Naive B cell (primary cell): ENCODE measurements around the gene MGAT5B. TPM values are rescaled to one million over a fixed set of nuclear protein-coding genes. Genes with fewer than 3 reads are reported as not detected.
A peak's percentile ranks its signal among the peaks of the same experiment; 100 is the strongest.

ENCODE experiments used
- ATAC-seq, 2 donors: fragments of 150-1000 bp; cut with Tn5 transposase; 2 replicates each; pipeline ENCODE4 v1.10.0; 2021; ENCODE audit warnings: low read depth in 2 of 2, mild to moderate bottlenecking in 2 of 2, moderate library complexity in 2 of 2
- DNase-seq: peaks from one replicate; pipeline ENCODE4 v3.0.0; 2022
- H3K27ac Mint-ChIP-seq, 6 donors: one replicate each; pipeline ENCODE4 v1.8.0; 2020 to 2022; ENCODE audit warnings: mild to moderate bottlenecking in 6 of 6, mixed read lengths in 6 of 6, moderate library complexity in 5 of 6, inconsistent platforms in 2 of 6
- H3K27me3 Mint-ChIP-seq, 3 donors: one replicate each; pipeline ENCODE4 v1.8.0; 2021 to 2022; ENCODE audit warnings: mixed read lengths in 3 of 3, mild to moderate bottlenecking in 1 of 3
- H3K36me3 Mint-ChIP-seq, 2 donors: one replicate each; pipeline ENCODE4 v1.8.0; 2020 to 2022; ENCODE audit warnings: mixed read lengths in 2 of 2, inconsistent platforms in 1 of 2, mild to moderate bottlenecking in 1 of 2
- H3K4me1 Mint-ChIP-seq, 3 donors: one replicate each; pipeline ENCODE4 v1.8.0; 2020 to 2022; ENCODE audit warnings: mixed read lengths in 3 of 3, inconsistent platforms in 1 of 3, mild to moderate bottlenecking in 1 of 3, moderate library complexity in 1 of 3
- H3K4me3 Mint-ChIP-seq, 8 donors: one replicate each; pipeline ENCODE4 v1.8.0; 2020 to 2022; ENCODE audit warnings: mild to moderate bottlenecking in 8 of 8, mixed read lengths in 8 of 8, moderate library complexity in 8 of 8, inconsistent platforms in 2 of 8
- H3K9me3 Mint-ChIP-seq, 7 donors: one replicate each; pipeline ENCODE4 v1.8.0; 2020 to 2022; ENCODE audit warnings: mixed read lengths in 7 of 7, mild to moderate bottlenecking in 5 of 7, inconsistent platforms in 2 of 7, moderate library complexity in 1 of 7
- polyA plus RNA-seq, 6 donors: library from polyadenylated mRNA; unstranded; fragments of 300-500 nt; fragmentation: Illumina TruSeq; gene quantifications; one replicate each; pipeline ENCODE4 v1.2.3, GENCODE V29; 2021; ENCODE audit warnings: low read depth in 6 of 6

MGAT5B gene
- polyA plus RNA-seq, 6 donors from 2014 or later, result not detected

GRCh38 chr17:76873856-76874255 lies 5.7 kb downstream of the MGAT5B start:
- H3K27ac Mint-ChIP-seq, result no peak overlapping the region
- peaks cover 7 to 8% of the 10 kb centered on the region in 2 donors for H3K36me3 Mint-ChIP-seq
- H3K9me3 Mint-ChIP-seq, result peaks cover 0 to 19% (median 14%) of the 10 kb centered on the region in 7 donors
- H3K4me1 Mint-ChIP-seq, result peaks cover 0 to 4% (median 3%) of the 10 kb centered on the region in 3 donors
- H3K27me3 Mint-ChIP-seq, result peaks cover 0 to 43% (median 25%) of the 10 kb centered on the region in 3 donors
- no peak for DNase-seq
- ATAC-seq, result no peak
- no peak overlapping the region for H3K4me3 Mint-ChIP-seq

- Mint-ChIP-seq H3K4me1 (no peaks in the 10 kb centered on the region), H3K36me3 (peaks cover 7 to 8% of the 10 kb centered on the region in 2 donors), H3K9me3 (peaks cover 0 to 19% (median 14%) of the 10 kb centered on the region in 7 donors), H3K4me3 (no peak overlapping the region), H3K27me3 (peaks cover 4 to 33% (median 24%) of the 10 kb centered on the region in 3 donors), H3K27ac (no peak overlapping the region)
- ATAC-seq (no peak), DNase-seq (no peak)
Observed at GRCh38 chr17:76877437-76877836, 9.2 kb downstream of the MGAT5B start.

- ATAC-seq (no peak), DNase-seq (no peak)
- H3K27me3 Mint-ChIP-seq, result peaks cover 4 to 24% (median 15%) of the 10 kb centered on the region in 3 donors
- H3K4me3 Mint-ChIP-seq, result no peak overlapping the region
- peaks cover 7 to 8% of the 10 kb centered on the region in 2 donors for H3K36me3 Mint-ChIP-seq
- no peak overlapping the region for H3K27ac Mint-ChIP-seq
- peaks cover 0 to 19% (median 14%) of the 10 kb centered on the region in 7 donors for H3K9me3 Mint-ChIP-seq
- H3K4me1 Mint-ChIP-seq, result no peaks in the 10 kb centered on the region
Observed at GRCh38 chr17:76878568-76878967, 10.4 kb downstream of the MGAT5B start.

GRCh38 chr17:76879254-76879653 lies 11.1 kb downstream of the MGAT5B start:
- peaks cover 7 to 8% of the 10 kb centered on the region in 2 donors for H3K36me3 Mint-ChIP-seq
- no peak overlapping the region for H3K27ac Mint-ChIP-seq
- H3K4me3 Mint-ChIP-seq, result no peak overlapping the region
- H3K4me1 Mint-ChIP-seq, result no peaks in the 10 kb centered on the region
- ATAC-seq (no peak), DNase-seq (no peak)
- H3K9me3 Mint-ChIP-seq, result peaks cover 0 to 17% (median 11%) of the 10 kb centered on the region in 7 donors
- peaks cover 4 to 24% (median 11%) of the 10 kb centered on the region in 3 donors for H3K27me3 Mint-ChIP-seq

GRCh38 chr17:76879691-76880090 lies 11.5 kb downstream of the MGAT5B start:
- ATAC-seq (no peak), DNase-seq (no peak)
- H3K36me3 Mint-ChIP-seq, result peaks cover 7 to 8% of the 10 kb centered on the region in 2 donors
- no peak overlapping the region for H3K4me3 Mint-ChIP-seq
- H3K27me3 Mint-ChIP-seq, result peaks cover 4 to 24% (median 7%) of the 10 kb centered on the region in 3 donors
- no peaks in the 10 kb centered on the region for H3K4me1 Mint-ChIP-seq
- H3K27ac Mint-ChIP-seq, result no peak overlapping the region
- peaks cover 0 to 15% (median 10%) of the 10 kb centered on the region in 7 donors for H3K9me3 Mint-ChIP-seq

- no peak for DNase-seq
- peak overlapping the region in 1 of 8 donors; percentile 78 for H3K4me3 Mint-ChIP-seq
- H3K36me3 Mint-ChIP-seq, result peaks cover 5 to 7% of the 10 kb centered on the region in 2 donors
- no peaks in the 10 kb centered on the region for H3K4me1 Mint-ChIP-seq
- peak overlapping the region in 2 of 6 donors; percentile 52 to 63 for H3K27ac Mint-ChIP-seq
- H3K9me3 Mint-ChIP-seq, result peaks cover 0 to 11% (median 6%) of the 10 kb centered on the region in 7 donors
- peaks cover 4 to 24% (median 7%) of the 10 kb centered on the region in 3 donors for H3K27me3 Mint-ChIP-seq
- ATAC-seq, result no peak
Observed at GRCh38 chr17:76880268-76880667, 12.1 kb downstream of the MGAT5B start.

- ATAC-seq (no peak), DNase-seq (no peak)
- Mint-ChIP-seq H3K4me3 (no peak overlapping the region), H3K4me1 (no peaks in the 10 kb centered on the region), H3K9me3 (peaks cover 0 to 4% (median 1%) of the 10 kb centered on the region in 7 donors), H3K27me3 (peaks cover 4 to 24% (median 7%) of the 10 kb centered on the region in 3 donors), H3K36me3 (no peaks in the 10 kb centered on the region), H3K27ac (peak overlapping the region in 1 of 6 donors; percentile 72)
Observed at GRCh38 chr17:76880971-76881370, 12.8 kb downstream of the MGAT5B start.

GRCh38 chr17:76881408-76881807 lies 13.2 kb downstream of the MGAT5B start:
- Mint-ChIP-seq H3K4me3 (no peak overlapping the region), H3K4me1 (no peaks in the 10 kb centered on the region), H3K9me3 (peaks cover 0 to 1% (median 0%) of the 10 kb centered on the region in 7 donors), H3K36me3 (no peaks in the 10 kb centered on the region), H3K27me3 (peaks cover 4 to 24% (median 7%) of the 10 kb centered on the region in 3 donors), H3K27ac (peak overlapping the region in 1 of 6 donors; percentile 72)
- DNase-seq (no peak), ATAC-seq (no peak)

GRCh38 chr17:76881966-76882365 lies 13.8 kb downstream of the MGAT5B start:
- H3K4me1 Mint-ChIP-seq, result no peaks in the 10 kb centered on the region
- no peaks in the 10 kb centered on the region for H3K9me3 Mint-ChIP-seq
- no peak for DNase-seq
- no peaks in the 10 kb centered on the region for H3K36me3 Mint-ChIP-seq
- no peak overlapping the region for H3K4me3 Mint-ChIP-seq
- no peak for ATAC-seq
- peaks cover 4 to 24% (median 7%) of the 10 kb centered on the region in 3 donors for H3K27me3 Mint-ChIP-seq
- no peak overlapping the region for H3K27ac Mint-ChIP-seq

GRCh38 chr17:76883744-76884525 lies 15.7 kb downstream of the MGAT5B start:
- H3K27ac Mint-ChIP-seq, result no peak overlapping the region
- no peak overlapping the region for H3K4me3 Mint-ChIP-seq
- no peaks in the 10 kb centered on the region for H3K36me3 Mint-ChIP-seq
- ATAC-seq (no peak), DNase-seq (no peak)
- H3K4me1 Mint-ChIP-seq, result no peaks in the 10 kb centered on the region
- H3K27me3 Mint-ChIP-seq, result peaks cover 4 to 25% (median 7%) of the 10 kb centered on the region in 3 donors
- no peaks in the 10 kb centered on the region for H3K9me3 Mint-ChIP-seq

GRCh38 chr17:76884995-76885893 lies 17.0 kb downstream of the MGAT5B start:
- H3K4me3 Mint-ChIP-seq, result no peak overlapping the region
- peaks cover 0 to 19% (median 3%) of the 10 kb centered on the region in 3 donors for H3K27me3 Mint-ChIP-seq
- H3K36me3 Mint-ChIP-seq, result no peaks in the 10 kb centered on the region
- H3K4me1 Mint-ChIP-seq, result no peaks in the 10 kb centered on the region
- peak overlapping the region in 1 of 6 donors; percentile 38 for H3K27ac Mint-ChIP-seq
- DNase-seq, result no peak
- ATAC-seq, result no peak
- H3K9me3 Mint-ChIP-seq, result no peaks in the 10 kb centered on the region

GRCh38 chr17:76885894-76886290 lies 17.7 kb downstream of the MGAT5B start:
- DNase-seq, result no peak
- Mint-ChIP-seq H3K4me3 (no peak overlapping the region), H3K36me3 (no peaks in the 10 kb centered on the region), H3K27ac (no peak overlapping the region), H3K9me3 (no peaks in the 10 kb centered on the region), H3K27me3 (peaks cover 0 to 12% (median 0%) of the 10 kb centered on the region in 3 donors), H3K4me1 (no peaks in the 10 kb centered on the region)
- no peak for ATAC-seq

- Mint-ChIP-seq H3K36me3 (no peaks in the 10 kb centered on the region), H3K27ac (peak overlapping the region in 2 of 6 donors; percentile 49 to 62), H3K4me1 (no peaks in the 10 kb centered on the region), H3K27me3 (peaks cover 0 to 7% (median 0%) of the 10 kb centered on the region in 3 donors), H3K9me3 (no peaks in the 10 kb centered on the region), H3K4me3 (no peak overlapping the region)
- no peak for ATAC-seq
- no peak for DNase-seq
Observed at GRCh38 chr17:76886395-76886794, 18.2 kb downstream of the MGAT5B start.
